Activated CD4-positive, alpha-beta T cell treated with anti-CD3 and anti-CD28 coated beads, Interleukin-2, amount 10 ng/mL, durations not matched to agents 24 days and 14 days (primary cell): ENCODE measurements around the gene TSPAN8. TPM values are rescaled to one million over a fixed set of nuclear protein-coding genes. Genes with fewer than 3 reads are reported as not detected.

Experiments
- DNase-seq: peaks from one replicate; pipeline ENCODE4 v3.0.0; 2022
- H3K27ac Mint-ChIP-seq: one replicate; pipeline ENCODE4 v1.8.0; 2022; ENCODE audit warnings: mild to moderate bottlenecking, mixed read lengths
- H3K27me3 Mint-ChIP-seq: one replicate; pipeline ENCODE4 v1.8.0; 2022; ENCODE audit warnings: mixed read lengths
- H3K36me3 Mint-ChIP-seq: one replicate; pipeline ENCODE4 v1.8.0; 2022; ENCODE audit warnings: low read depth, mild to moderate bottlenecking, mixed read lengths
- H3K4me1 Mint-ChIP-seq: one replicate; pipeline ENCODE4 v1.8.0; 2021; ENCODE audit warnings: mixed read lengths
- H3K4me3 Mint-ChIP-seq: one replicate; pipeline ENCODE4 v1.8.0; 2022; ENCODE audit warnings: mild to moderate bottlenecking, moderate library complexity, mixed read lengths
- H3K9me3 Mint-ChIP-seq: one replicate; pipeline ENCODE4 v1.8.0; 2021; ENCODE audit warnings: mixed read lengths
- intact Hi-C: fragments of 100-400 bp; cut with micrococcal nuclease; formaldehyde crosslinking; loops from one replicate; pipeline ENCODE4 v1.15.1; 2023
- total RNA-seq: library from RNA; stranded (reverse); gene quantifications from 2 replicates; pipeline ENCODE4 v1.2.3, GENCODE V29; 2022

Gene TSPAN8
- not detected in 2 replicates for total RNA-seq

- no peaks in the 10 kb centered on the region for H3K36me3 Mint-ChIP-seq
- no peak for DNase-seq
- no peaks in the 10 kb centered on the region for H3K9me3 Mint-ChIP-seq
- H3K27ac Mint-ChIP-seq = no peak within 1 kb of the TSS
- H3K4me3 Mint-ChIP-seq = no peak within 1 kb of the TSS
- no peaks in the 10 kb centered on the region for H3K4me1 Mint-ChIP-seq
- H3K27me3 Mint-ChIP-seq = no peaks in the 10 kb centered on the region
- intact Hi-C loops = no loop called here
Observed at GRCh38 chr12:71157601-71158233, at the start of gene TSPAN8. Gene TSPAN8, minus strand, starts transcription at chr12:71157999. Its CDS starts 321 bp downstream, at chr12:71157678.

GRCh38 chr12:71201136-71201679 is 43.4 kb upstream of the TSPAN8 start:
- Mint-ChIP-seq H3K27ac (no peak overlapping the region), H3K27me3 (no peaks in the 10 kb centered on the region), H3K9me3 (no peaks in the 10 kb centered on the region), H3K4me3 (no peak overlapping the region), H3K36me3 (no peaks in the 10 kb centered on the region), H3K4me1 (no peaks in the 10 kb centered on the region)
- DNase-seq = no peak
- intact Hi-C loops = no loop called here

GRCh38 chr12:71200706-71201105 is 42.9 kb upstream of the TSPAN8 start:
- H3K27ac Mint-ChIP-seq = no peak overlapping the region
- no peaks in the 10 kb centered on the region for H3K36me3 Mint-ChIP-seq
- intact Hi-C loops = no loop called here
- no peak overlapping the region for H3K4me3 Mint-ChIP-seq
- H3K9me3 Mint-ChIP-seq = no peaks in the 10 kb centered on the region
- H3K27me3 Mint-ChIP-seq = no peaks in the 10 kb centered on the region
- no peaks in the 10 kb centered on the region for H3K4me1 Mint-ChIP-seq
- DNase-seq = no peak

GRCh38 chr12:71197460-71197859 is 39.7 kb upstream of the TSPAN8 start:
- Mint-ChIP-seq H3K4me1 (no peaks in the 10 kb centered on the region), H3K27me3 (no peaks in the 10 kb centered on the region), H3K9me3 (no peaks in the 10 kb centered on the region), H3K27ac (no peak overlapping the region), H3K36me3 (no peaks in the 10 kb centered on the region), H3K4me3 (no peak overlapping the region)
- intact Hi-C loops = no loop called here
- no peak for DNase-seq

DNA sequence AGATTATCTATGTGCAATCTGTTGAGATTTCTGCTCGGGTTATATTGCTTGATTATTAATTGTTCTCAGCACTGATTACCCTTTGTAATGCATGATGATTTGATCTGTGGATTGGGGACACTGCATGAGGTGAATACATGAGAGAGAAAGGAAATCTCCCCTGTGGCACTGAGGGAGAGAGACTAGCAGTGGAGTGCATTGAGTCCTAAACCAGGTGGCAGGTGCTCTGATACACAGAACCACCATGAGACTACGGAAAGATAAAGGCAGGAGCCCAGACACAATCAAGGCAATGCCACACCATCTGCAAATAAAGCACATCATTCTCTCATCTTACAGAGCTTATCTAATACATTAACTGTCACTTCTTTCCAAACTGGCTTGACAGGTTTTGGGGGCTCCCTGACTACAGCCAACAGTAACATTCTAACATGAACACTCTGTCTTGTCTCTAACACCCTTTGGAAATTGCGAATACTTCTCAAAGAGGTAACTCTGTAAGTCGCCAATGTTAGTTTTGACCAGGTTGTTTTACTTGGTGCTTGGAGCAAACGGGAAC is 37.6 kb upstream of the TSPAN8 start:
- H3K4me1 Mint-ChIP-seq = no peaks in the 10 kb centered on the region
- no peak overlapping the region for H3K27ac Mint-ChIP-seq
- intact Hi-C loops = no loop called here
- H3K27me3 Mint-ChIP-seq = no peaks in the 10 kb centered on the region
- no peak overlapping the region for H3K4me3 Mint-ChIP-seq
- H3K36me3 Mint-ChIP-seq = no peaks in the 10 kb centered on the region
- no peak for DNase-seq
- H3K9me3 Mint-ChIP-seq = no peaks in the 10 kb centered on the region

DNA sequence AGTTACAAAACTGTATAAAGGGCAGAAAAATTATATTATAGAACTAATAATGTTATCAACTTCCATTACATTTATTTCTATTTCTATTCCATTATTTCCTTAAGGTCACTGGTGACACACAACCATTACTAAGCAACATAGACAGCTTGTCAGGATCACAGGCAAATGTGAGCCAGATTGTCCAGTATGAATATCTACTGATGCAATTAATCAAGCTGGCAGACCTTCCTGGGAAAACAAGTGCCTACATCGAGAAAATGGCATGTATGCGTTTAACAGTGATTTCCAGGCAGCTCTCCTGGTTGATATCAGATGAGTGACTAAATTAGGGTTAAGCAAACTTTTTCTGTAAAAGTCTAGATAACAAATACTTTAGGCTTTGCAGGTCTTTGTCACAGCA is 36.9 kb upstream of the TSPAN8 start:
- no peak overlapping the region for H3K27ac Mint-ChIP-seq
- no peaks in the 10 kb centered on the region for H3K4me1 Mint-ChIP-seq
- H3K4me3 Mint-ChIP-seq = no peak overlapping the region
- no peak for DNase-seq
- intact Hi-C loops = no loop called here
- H3K27me3 Mint-ChIP-seq = no peaks in the 10 kb centered on the region
- H3K36me3 Mint-ChIP-seq = no peaks in the 10 kb centered on the region
- H3K9me3 Mint-ChIP-seq = no peaks in the 10 kb centered on the region

DNA sequence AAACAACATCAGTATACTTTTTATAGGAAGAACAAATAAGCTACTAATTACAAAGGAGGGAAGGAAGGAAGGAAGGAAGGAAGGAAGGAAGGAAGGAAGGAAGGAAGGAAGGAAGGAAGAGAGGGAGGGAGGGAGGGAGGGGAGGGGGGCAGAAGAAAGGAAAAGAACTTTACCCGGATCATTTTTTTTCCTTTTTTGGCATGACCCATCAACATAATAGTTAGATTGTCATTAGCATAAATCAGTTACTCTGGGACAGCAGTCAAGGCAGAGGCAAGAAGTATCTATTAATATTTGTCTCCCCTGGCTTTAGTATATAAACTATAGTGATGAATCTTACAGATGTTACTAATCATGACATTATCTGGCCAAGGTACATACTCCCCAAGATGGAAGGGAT is 35.2 kb upstream of the TSPAN8 start:
- intact Hi-C loops = no loop called here
- no peaks in the 10 kb centered on the region for H3K9me3 Mint-ChIP-seq

GRCh38 chr12:71191509-71192196 is 33.9 kb upstream of the TSPAN8 start:
- DNase-seq = no peak
- H3K27me3 Mint-ChIP-seq = no peaks in the 10 kb centered on the region
- no peaks in the 10 kb centered on the region for H3K4me1 Mint-ChIP-seq
- no peaks in the 10 kb centered on the region for H3K9me3 Mint-ChIP-seq
- H3K27ac Mint-ChIP-seq = no peak overlapping the region
- no peaks in the 10 kb centered on the region for H3K36me3 Mint-ChIP-seq
- no peak overlapping the region for H3K4me3 Mint-ChIP-seq
- intact Hi-C loops = no loop called here

More for the DNA sequence above, 35.2 kb upstream of the TSPAN8 start:
- no peaks in the 10 kb centered on the region for H3K27me3 Mint-ChIP-seq
- H3K4me1 Mint-ChIP-seq = no peaks in the 10 kb centered on the region
- H3K27ac Mint-ChIP-seq = no peak overlapping the region
- no peaks in the 10 kb centered on the region for H3K36me3 Mint-ChIP-seq
- no peak overlapping the region for H3K4me3 Mint-ChIP-seq
- DNase-seq = no peak

DNA sequence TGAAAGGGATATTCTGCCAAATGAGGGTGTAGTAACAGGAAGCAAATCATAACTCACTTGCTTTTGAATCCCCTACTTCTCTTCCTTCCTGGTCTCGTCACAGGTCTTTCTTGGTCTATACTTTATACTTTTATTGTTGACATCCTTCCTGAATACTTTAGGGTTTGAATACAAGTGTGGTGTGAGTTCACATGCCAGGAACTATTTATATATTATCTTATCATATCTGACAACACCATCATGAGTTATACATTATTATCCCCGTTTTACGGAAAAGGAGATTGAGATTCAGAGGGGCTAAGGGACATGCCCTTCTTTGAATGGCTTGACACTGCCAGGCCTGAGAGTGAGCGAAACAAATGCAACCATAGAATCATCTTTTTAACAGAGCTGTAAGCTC is 33.0 kb upstream of the TSPAN8 start:
- intact Hi-C loops = no loop called here
- no peaks in the 10 kb centered on the region for H3K9me3 Mint-ChIP-seq
- no peaks in the 10 kb centered on the region for H3K4me1 Mint-ChIP-seq
- H3K27ac Mint-ChIP-seq = no peak overlapping the region
- no peaks in the 10 kb centered on the region for H3K27me3 Mint-ChIP-seq
- no peak overlapping the region for H3K4me3 Mint-ChIP-seq
- DNase-seq = no peak
- H3K36me3 Mint-ChIP-seq = no peaks in the 10 kb centered on the region

DNA sequence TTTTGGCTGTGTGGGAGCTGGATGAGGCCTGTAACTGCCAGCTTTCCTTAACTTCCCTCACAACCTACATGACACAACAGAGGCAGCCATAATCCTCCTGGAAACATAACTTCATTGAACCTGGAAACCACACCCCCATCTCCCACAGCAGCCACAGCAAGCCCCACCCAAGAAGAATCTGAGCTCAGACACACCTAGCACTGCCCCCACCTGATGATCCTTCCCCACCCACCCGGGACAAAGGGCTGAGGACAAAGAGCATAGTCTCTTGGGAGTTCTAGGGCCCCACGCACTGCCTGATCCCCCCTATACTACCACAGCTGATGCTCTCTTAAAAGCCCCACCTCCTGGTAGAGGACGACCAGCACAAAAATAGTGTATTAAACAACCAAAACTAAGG is 29.6 kb upstream of the TSPAN8 start:
- DNase-seq = no peak
- Mint-ChIP-seq H3K27ac (no peak overlapping the region), H3K4me3 (no peak overlapping the region), H3K36me3 (no peaks in the 10 kb centered on the region), H3K27me3 (no peaks in the 10 kb centered on the region), H3K4me1 (no peaks in the 10 kb centered on the region), H3K9me3 (no peaks in the 10 kb centered on the region)
- intact Hi-C loops = loop anchor here (10.0 kb wide), 1 partner anchor 57 kb away; no protein-coding TSS in a partner anchor

DNA sequence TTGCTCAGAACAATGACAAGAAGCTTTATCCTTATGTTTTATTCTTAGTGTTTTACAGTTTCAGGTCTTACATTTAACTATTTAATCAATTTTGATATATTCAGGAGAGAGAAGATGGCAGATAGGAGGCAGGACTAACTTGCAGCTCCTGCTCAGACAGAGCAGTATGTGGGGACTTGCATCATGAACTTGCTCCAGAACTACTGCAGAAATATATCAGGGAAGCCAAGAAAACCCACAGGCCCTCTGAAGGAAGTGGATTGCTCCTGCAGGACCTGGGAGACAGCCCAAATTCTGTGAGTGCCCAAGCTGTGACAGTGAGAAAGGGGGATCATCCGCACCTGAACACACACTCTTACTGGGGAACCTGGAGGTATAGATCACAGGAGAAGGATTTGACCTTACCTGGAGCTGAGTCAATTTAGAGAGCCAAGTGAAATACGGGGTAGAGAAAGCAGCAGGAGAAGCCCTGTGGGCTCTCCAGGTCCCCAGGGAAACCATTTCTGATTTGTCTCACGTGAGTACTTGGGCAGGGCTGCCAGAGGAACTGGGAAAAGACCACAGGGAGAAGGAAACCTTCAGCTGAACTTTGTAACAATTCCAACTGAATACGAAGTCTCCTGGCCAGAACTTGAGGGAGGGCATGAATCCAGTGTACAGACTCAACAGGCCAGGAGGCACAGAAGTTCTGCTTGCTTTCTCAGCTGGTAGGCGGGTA is 28.9 kb upstream of the TSPAN8 start:
- Mint-ChIP-seq H3K4me3 (no peak overlapping the region), H3K36me3 (no peaks in the 10 kb centered on the region), H3K27me3 (no peaks in the 10 kb centered on the region), H3K9me3 (no peaks in the 10 kb centered on the region), H3K27ac (no peak overlapping the region), H3K4me1 (no peaks in the 10 kb centered on the region)
- intact Hi-C loops = loop anchor here (10.0 kb wide), 1 partner anchor 58 kb away; no protein-coding TSS in a partner anchor
- DNase-seq = no peak

DNA sequence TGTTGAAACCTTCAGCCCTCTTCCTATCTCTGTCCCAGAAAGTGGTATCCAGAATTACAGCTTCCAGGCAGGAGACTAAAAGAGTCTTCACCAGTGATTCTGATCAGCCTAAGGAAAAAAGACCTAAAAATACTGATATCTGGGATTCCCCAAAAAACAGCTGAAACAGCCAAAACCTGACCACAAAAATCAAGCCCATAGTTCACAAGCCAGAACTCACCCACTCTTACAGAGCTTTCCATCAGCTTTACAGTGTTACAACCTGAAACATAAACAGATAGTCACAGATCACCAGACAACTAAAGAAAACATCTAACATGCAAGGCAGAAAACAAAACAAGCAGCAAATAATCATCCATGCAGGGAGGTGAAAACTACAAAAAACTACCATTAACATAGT is 26.0 kb upstream of the TSPAN8 start:
- intact Hi-C loops = loop anchor here (10.0 kb wide), 1 partner anchor 61 kb away; no protein-coding TSS in a partner anchor
- H3K4me3 Mint-ChIP-seq = no peak overlapping the region
- H3K36me3 Mint-ChIP-seq = no peaks in the 10 kb centered on the region
- H3K4me1 Mint-ChIP-seq = no peaks in the 10 kb centered on the region
- no peak overlapping the region for H3K27ac Mint-ChIP-seq
- H3K27me3 Mint-ChIP-seq = no peaks in the 10 kb centered on the region
- no peaks in the 10 kb centered on the region for H3K9me3 Mint-ChIP-seq
- no peak for DNase-seq

GRCh38 chr12:71183018-71183417 is 25.2 kb upstream of the TSPAN8 start:
- no peaks in the 10 kb centered on the region for H3K9me3 Mint-ChIP-seq
- no peaks in the 10 kb centered on the region for H3K4me1 Mint-ChIP-seq
- no peak overlapping the region for H3K4me3 Mint-ChIP-seq
- H3K27ac Mint-ChIP-seq = no peak overlapping the region
- H3K36me3 Mint-ChIP-seq = no peaks in the 10 kb centered on the region
- DNase-seq = no peak
- intact Hi-C loops = loop anchor here (10.0 kb wide), 1 partner anchor 62 kb away; no protein-coding TSS in a partner anchor
- no peaks in the 10 kb centered on the region for H3K27me3 Mint-ChIP-seq

- intact Hi-C loops = no loop called here
- H3K36me3 Mint-ChIP-seq = no peaks in the 10 kb centered on the region
- H3K9me3 Mint-ChIP-seq = no peaks in the 10 kb centered on the region
- no peaks in the 10 kb centered on the region for H3K4me1 Mint-ChIP-seq
- no peak for DNase-seq
- no peaks in the 10 kb centered on the region for H3K27me3 Mint-ChIP-seq
- no peak overlapping the region for H3K4me3 Mint-ChIP-seq
- H3K27ac Mint-ChIP-seq = no peak overlapping the region
Observed at GRCh38 chr12:71178162-71178561, 20.4 kb upstream of the TSPAN8 start.
